SW 1271 (cell line): Measurements from ENCODE around the gene PNMA8B.

ENCODE experiments used
- DNase-seq, 2 experiments: peaks; one replicate each; lab custom pipeline; 2025; lab: John Stamatoyannopoulos, UW

Gene PNMA8B

GRCh38 chr19:46454244-46454643 is 41.4 kb downstream of the PNMA8B start:
- DNase-seq, result no peak

- no peak for DNase-seq
These were observed 42.0 kb downstream of the PNMA8B start for GRCh38 chr19:46453661-46454060.

- DNase-seq, result no peak
These were observed 43.5 kb downstream of the PNMA8B start for GRCh38 chr19:46452186-46452585.

GRCh38 chr19:46451352-46451751 is 44.3 kb downstream of the PNMA8B start:
- DNase-seq, result no peak

GRCh38 chr19:46450737-46451136 is 44.9 kb downstream of the PNMA8B start:
- no peak for DNase-seq

GRCh38 chr19:46449228-46449627 is 46.4 kb downstream of the PNMA8B start:
- no peak for DNase-seq

GRCh38 chr19:46448601-46449000 is 47.1 kb downstream of the PNMA8B start:
- DNase-seq, result no peak

- DNase-seq, result no peak
These were observed 47.8 kb downstream of the PNMA8B start for GRCh38 chr19:46447824-46448223.

GRCh38 chr19:46447006-46447405 is 48.7 kb downstream of the PNMA8B start:
- no peak for DNase-seq

GRCh38 chr19:46446021-46446420 is 49.6 kb downstream of the PNMA8B start:
- no peak for DNase-seq

- DNase-seq, result peak in 1 of 2 experiments; percentile 18
These were observed 52.7 kb downstream of the PNMA8B start for GRCh38 chr19:46442808-46443450.

- DNase-seq, result no peak
These were observed 53.8 kb downstream of the PNMA8B start for GRCh38 chr19:46441866-46442265.
